Endothelial cell of umbilical vein (primary cell): ENCODE measurements around the gene KCTD16. TPM values are rescaled to one million over a fixed set of nuclear protein-coding genes. Genes with fewer than 3 reads are reported as not detected.

Source experiments
- BruUV-seq: library from RNA; stranded (reverse); fragments of 400-500 nt; replicated peaks from 2 replicates; lab custom pipeline; 2021; lab: Mats Ljungman, UMichigan
- CTCF ChIA-PET: fragments of 300-600, 350-600 bp; sonication (Branson Sonifier 250); formaldehyde crosslinking; loops from one replicate; lab custom pipeline; 2021; ENCODE audit warnings: antibody characterized with exemption, inconsistent platforms; lab: Charles Lee
- POLR2A ChIA-PET: fragments of 300-600, 350-600 bp; sonication (Branson Sonifier 250); formaldehyde crosslinking; loops from one replicate; lab custom pipeline; 2021; ENCODE audit warnings: antibody characterized with exemption, inconsistent platforms; lab: Charles Lee
- DNase-seq: peaks from one replicate; pipeline ENCODE4 v3.0.0-alpha.2; 2011; ENCODE audit warnings: low read depth, low spot score
- FAIRE-seq: peaks from 2 replicates; lab custom pipeline; 2011; peaks lifted over from hg19 to GRCh38; lab: Jason Lieb, UNC
- H2AFZ ChIP-seq: 2 replicates; pipeline ENCODE4 v1.6.0; 2012; ENCODE audit warnings: low read depth, low read length, control low read depth, inconsistent platforms
- H3K27ac ChIP-seq: 2 replicates; pipeline ENCODE4 v1.5.1; 2011; ENCODE audit warnings: low read depth, mild to moderate bottlenecking, control low read depth, low read length, moderate library complexity; ENCODE audit not compliant: insufficient read depth
- H3K27me3 ChIP-seq, 2 experiments: 2 replicates each; pipeline versions ENCODE4 v1.6.0 to v1.6.1; 2011; ENCODE audit warnings: low read length in 2 of 2, mixed read lengths in 1 of 2; ENCODE audit not compliant: control insufficient read depth in 2 of 2, insufficient read depth in 2 of 2
- H3K36me3 ChIP-seq, 2 experiments: 2 replicates in 1 of 2; 3 replicates in 1 of 2; pipeline ENCODE4 v1.5.1; 2011; ENCODE audit warnings: low read length in 2 of 2, mild to moderate bottlenecking in 1 of 2, moderate library complexity in 1 of 2; ENCODE audit not compliant: control insufficient read depth in 2 of 2, insufficient read depth in 2 of 2; ENCODE audit errors: extremely low read depth in 1 of 2
- H3K4me1 ChIP-seq: 3 replicates; pipeline ENCODE4 v1.5.1; 2011; ENCODE audit warnings: mild to moderate bottlenecking, low read length; ENCODE audit not compliant: control insufficient read depth, insufficient read depth; ENCODE audit errors: extremely low read depth
- H3K4me2 ChIP-seq: 2 replicates; pipeline ENCODE4 v1.6.1; 2011; ENCODE audit warnings: low read length, control low read depth, mixed read lengths; ENCODE audit not compliant: insufficient read depth
- H3K4me3 ChIP-seq, 3 experiments: fragments of 200-600 bp in 1 of 3; sonication (generic), shearing (Covaris generic) in 1 of 3; replicated peaks in 1 of 3; 2 replicates each; pipeline ENCODE4 v1.5.1; 2011 to 2016; ENCODE audit warnings: control low read depth in 3 of 3, low read length in 3 of 3, mild to moderate bottlenecking in 2 of 3, inconsistent platforms in 1 of 3, low read depth in 1 of 3, moderate library complexity in 1 of 3; ENCODE audit not compliant: insufficient read depth in 1 of 3
- H3K79me2 ChIP-seq: 2 replicates; pipeline ENCODE4 v1.6.0; 2012; ENCODE audit warnings: low read length, inconsistent platforms; ENCODE audit not compliant: control insufficient read depth, insufficient read depth
- H3K9ac ChIP-seq: replicated peaks from 2 replicates; pipeline ENCODE3; 2011; ENCODE audit warnings: low read length, control low read depth; ENCODE audit not compliant: insufficient read depth; ENCODE audit errors: extremely low read depth
- H3K9me1 ChIP-seq: replicated peaks from 3 replicates; pipeline ENCODE4 v1.6.0; 2011; ENCODE audit warnings: mild to moderate bottlenecking, low read length; ENCODE audit not compliant: control insufficient read depth, insufficient read depth; ENCODE audit errors: extremely low read depth
- H3K9me3 ChIP-seq: replicated peaks from 2 replicates; pipeline ENCODE4 v1.5.1; 2012; ENCODE audit warnings: low read length, inconsistent platforms; ENCODE audit not compliant: control insufficient read depth, insufficient read depth
- H4K20me1 ChIP-seq: replicated peaks from 2 replicates; pipeline ENCODE3; 2011; ENCODE audit warnings: mild to moderate bottlenecking, low read length; ENCODE audit not compliant: control insufficient read depth, insufficient read depth; ENCODE audit errors: extremely low read depth
- CTCF ChIP-seq, 2 donors: IDR thresholded peaks; 1 replicate in 1 of 2; 2 replicates in 1 of 2; pipeline ENCODE4 v1.5.1; 2011; ENCODE audit warnings: low read length in 2 of 2, mild to moderate bottlenecking in 2 of 2, moderate library complexity in 2 of 2, control low read depth in 1 of 2, inconsistent platforms in 1 of 2, low read depth in 1 of 2; ENCODE audit not compliant: insufficient read depth in 1 of 2; ENCODE audit errors: extremely low read depth in 1 of 2
- EZH2 ChIP-seq: IDR thresholded peaks from 2 replicates; pipeline ENCODE4 v1.6.1; 2012; ENCODE audit warnings: borderline replicate concordance, low read depth, mild to moderate bottlenecking, moderate library complexity, low read length, inconsistent platforms; ENCODE audit not compliant: severe bottlenecking
- FOS ChIP-seq: IDR thresholded peaks from 2 replicates; pipeline ENCODE4 v1.6.1; 2011; ENCODE audit warnings: mild to moderate bottlenecking, low read length, moderate library complexity, borderline replicate concordance; ENCODE audit not compliant: insufficient read depth
- GATA2 ChIP-seq: IDR thresholded peaks from 2 replicates; pipeline ENCODE4 v1.7.0; 2011; ENCODE audit warnings: low read depth, mild to moderate bottlenecking, moderate library complexity, mixed read lengths, low read length; ENCODE audit not compliant: insufficient read length, insufficient read depth
- JUN ChIP-seq: IDR thresholded peaks from 2 replicates; pipeline ENCODE4 v1.6.1; 2011; ENCODE audit warnings: borderline replicate concordance, low read depth; ENCODE audit not compliant: insufficient read length, insufficient read depth
- MAX ChIP-seq: IDR thresholded peaks from 2 replicates; pipeline ENCODE4 v1.6.1; 2011; ENCODE audit not compliant: insufficient read depth, insufficient read length
- MYC ChIP-seq: IDR thresholded peaks from one replicate; pipeline ENCODE4 v1.6.1; 2011; ENCODE audit warnings: mild to moderate bottlenecking, low read depth, low read length
- POLR2A ChIP-seq: IDR thresholded peaks from 2 replicates; pipeline ENCODE4 v1.6.1; 2012; ENCODE audit warnings: low read depth, mild to moderate bottlenecking, control low read depth, low read length
- POLR2AphosphoS5 ChIP-seq: IDR thresholded peaks from 2 replicates; pipeline ENCODE4 v1.6.1; 2012; ENCODE audit warnings: low read depth, mild to moderate bottlenecking, control low read depth, low read length, moderate library complexity; ENCODE audit not compliant: insufficient read depth
- dilution Hi-C: fragments of 300-500 bp; cut with MboI; formaldehyde crosslinking; loops from one replicate; pipeline ENCODE4 v1.15.0; 2019; ENCODE audit warnings: low sequenced_read_pairs; ENCODE audit not compliant: extremely low pct_ligation_motif_present
- intact Hi-C: fragments of 100-400 bp; cut with micrococcal nuclease; formaldehyde crosslinking; loops from one replicate; pipeline ENCODE4 v1.10.0; 2022
- polyA plus RNA-seq, 4 experiments: library from polyadenylated mRNA; depleted of rRNA in 3 of 4; stranded (reverse) in 3 of 4; unstranded in 1 of 4; fragments of >200 nt; gene quantifications; 2 replicates each; pipeline versions ENCODE4 v1.2.1 to v1.2.3, GENCODE V29; 2011 to 2012; ENCODE audit warnings: missing spikeins in 1 of 4
- total RNA-seq: library from RNA; stranded (reverse); gene quantifications from 2 replicates; pipeline ENCODE4 v1.2.3, GENCODE V29; 2021

Gene KCTD16
- total and polyA plus RNA-seq, 2 donors (not counting 3 experiments of a cell fraction or from before 2014, with no cell fraction given) = 0.21 to 0.49 TPM

GRCh38 chr5:144386315-144386714, 215.6 kb downstream of the KCTD16 start:
- no peaks in the 10 kb centered on the region for H3K9me3 ChIP-seq
- H3K27me3 ChIP-seq = no peaks in the 10 kb centered on the region
- no peak overlapping the region for H3K9ac ChIP-seq
- H3K36me3 ChIP-seq = no peaks in the 10 kb centered on the region
- no peak overlapping the region for H3K27ac ChIP-seq
- no peak overlapping the region for H3K4me2 ChIP-seq
- BruUV-seq = no TSS peak
- no peak overlapping the region for H2AFZ ChIP-seq
- no peaks in the 10 kb centered on the region for H3K9me1 ChIP-seq
- H3K4me3 ChIP-seq = no peak overlapping the region
- FAIRE-seq (no peak), DNase-seq (no peak)
- intact Hi-C loops = no loop called here
- no peaks in the 10 kb centered on the region for H3K79me2 ChIP-seq
- no peaks in the 10 kb centered on the region for H4K20me1 ChIP-seq
- dilution Hi-C loops = no loop called here
- POLR2A ChIA-PET = no interaction called here
- TF ChIP-seq JUN (no peak), FOS (no peak), POLR2AphosphoS5 (no peak), GATA2 (no peak), MYC (no peak), POLR2A (no peak), EZH2 (no peak), MAX (no peak), CTCF (IDR thresholded peaks at IDR 0.05; ENCODE audit: extremely low read depth in 1 of 2, insufficient read depth in 1 of 2, low read depth in 1 of 2, low read length in 2 of 2) (no peak)
- CTCF ChIA-PET = no interaction called here
- no peaks in the 10 kb centered on the region for H3K4me1 ChIP-seq
